CD4-positive, alpha-beta T cell treated with Interferon gamma for 1 hour (primary cell): ENCODE results near the gene SMURF1.
"Not testable (repeated sequence)": the region's sequence is repeated elsewhere in the genome, so short reads cannot be mapped to it uniquely, and the experiment has no call there.

Source experiments
- DNase-seq: peaks from one replicate; pipeline ENCODE4 v3.0.0-alpha.2; 2020

Gene SMURF1

GRCh38 chr7:99143853-99144672, at the start of gene SMURF1:
Gene SMURF1, minus strand, starts transcription at chr7:99144108. Its CDS starts 328 bp downstream, at chr7:99143780.
- DNase-seq: peak; percentile 70

GRCh38 chr7:99191869-99192596, 48.1 kb upstream of the SMURF1 start:
- no peak for DNase-seq

DNA sequence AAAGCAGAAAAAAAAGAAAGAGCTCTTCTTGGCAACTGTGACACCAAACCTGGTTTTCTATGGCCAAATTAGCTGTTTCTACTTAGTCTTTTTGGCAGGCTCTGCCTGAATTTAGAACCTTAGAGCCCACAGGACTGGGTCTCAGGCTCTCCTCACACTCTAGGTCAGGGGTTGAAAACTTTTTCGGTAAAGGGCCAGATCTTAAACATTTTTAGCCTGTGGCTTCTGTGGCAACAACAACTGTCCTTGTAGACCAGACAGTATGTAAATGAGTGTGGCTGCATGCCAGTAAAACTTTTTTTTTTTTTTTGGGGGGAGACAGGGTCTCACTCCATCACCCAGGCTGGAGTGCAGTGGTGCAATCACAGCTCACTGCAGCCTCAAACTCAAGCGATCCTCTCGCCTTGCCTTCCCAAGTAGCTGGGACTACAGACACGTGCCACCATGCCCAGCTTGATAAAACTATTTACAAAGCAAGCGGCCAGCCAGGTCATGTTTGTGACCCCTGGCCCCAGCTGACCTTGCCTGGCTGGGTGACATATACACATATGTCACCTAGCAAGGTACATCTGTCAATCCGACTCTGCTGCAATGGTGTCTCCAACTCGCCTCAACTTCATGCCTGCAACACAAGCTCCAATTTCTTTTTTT, 46.6 kb upstream of the SMURF1 start:
- DNase-seq: no peak

GRCh38 chr7:99189222-99189621, 45.3 kb upstream of the SMURF1 start:
- no peak for DNase-seq

DNA sequence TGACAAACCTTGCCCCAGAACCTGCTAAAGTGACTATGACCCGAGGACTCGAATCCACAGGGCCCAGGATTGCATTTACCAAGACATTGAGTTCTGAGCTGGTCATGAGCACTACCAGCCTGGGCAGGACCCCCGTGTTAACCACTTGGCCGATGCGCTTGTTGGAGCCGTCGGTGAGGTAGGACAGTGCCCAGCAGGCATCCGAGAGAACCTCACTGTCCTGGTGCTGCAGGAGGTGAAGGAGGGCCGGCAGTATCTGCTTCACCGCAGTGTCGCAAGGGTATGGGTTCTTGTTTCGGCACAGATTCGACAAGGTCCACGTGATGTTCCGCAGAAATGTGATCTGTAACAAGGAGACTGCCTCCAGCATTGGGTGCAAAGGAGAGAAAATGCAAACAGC, 44.3 kb upstream of the SMURF1 start:
- no peak for DNase-seq

DNA sequence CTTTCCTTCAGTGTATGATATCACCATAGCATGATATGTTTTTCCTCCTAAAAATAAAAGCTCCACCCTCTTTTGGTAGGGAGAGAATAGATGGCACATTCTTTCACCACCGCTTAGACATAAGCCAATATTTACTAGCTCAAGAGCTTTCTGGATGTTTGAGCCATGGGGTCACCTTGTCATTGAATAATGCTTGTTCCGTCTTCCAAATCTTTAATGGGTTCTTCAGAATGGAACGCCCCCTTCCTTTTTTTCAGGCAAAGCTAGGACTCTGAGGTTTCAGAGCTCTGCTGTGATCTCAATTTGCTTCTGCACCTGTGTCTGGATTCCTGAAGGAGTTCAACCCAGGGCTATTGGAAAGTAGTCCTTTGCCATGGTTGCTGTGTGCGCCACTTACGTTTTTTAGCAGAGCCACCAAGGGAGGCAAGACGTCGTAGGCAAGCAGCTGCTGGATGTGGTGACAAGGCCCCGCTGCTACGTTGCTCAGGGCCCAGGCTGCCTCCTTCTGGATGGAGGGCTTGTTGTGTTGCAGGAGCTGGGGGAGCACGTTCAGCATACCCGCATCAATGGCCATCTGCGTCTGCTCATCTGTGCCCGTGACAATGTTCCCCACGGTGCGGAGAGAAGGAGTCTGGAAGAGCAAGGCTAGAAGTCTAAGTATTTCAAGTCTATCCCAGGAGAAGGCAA, 40.8 kb upstream of the SMURF1 start:
- no peak for DNase-seq

- DNase-seq: no peak
These were observed 36.3 kb upstream of the SMURF1 start for GRCh38 chr7:99180067-99180650.

GRCh38 chr7:99177165-99177564, 33.3 kb upstream of the SMURF1 start:
- no peak for DNase-seq

- DNase-seq: no peak
These were observed 29.9 kb upstream of the SMURF1 start for GRCh38 chr7:99173787-99174186.

DNA sequence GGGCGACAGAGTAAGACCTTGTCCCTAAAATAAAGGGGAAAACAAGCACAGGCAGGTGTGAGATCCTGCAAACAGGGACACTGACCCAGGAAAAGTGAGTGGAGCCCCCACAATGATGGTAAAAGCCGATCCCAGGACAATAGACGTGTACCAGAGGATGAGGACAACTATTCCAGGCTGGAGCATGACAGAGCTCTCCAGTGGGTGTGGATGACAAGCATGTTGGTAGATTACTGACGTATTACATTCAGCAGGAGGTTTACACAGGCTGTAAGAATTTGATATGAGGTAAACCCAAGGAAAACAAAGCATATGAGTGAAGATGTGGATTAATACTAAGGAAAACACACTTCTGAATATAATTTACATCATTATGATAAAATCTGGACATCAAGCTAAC, 27.8 kb upstream of the SMURF1 start:
- DNase-seq: no peak

DNA sequence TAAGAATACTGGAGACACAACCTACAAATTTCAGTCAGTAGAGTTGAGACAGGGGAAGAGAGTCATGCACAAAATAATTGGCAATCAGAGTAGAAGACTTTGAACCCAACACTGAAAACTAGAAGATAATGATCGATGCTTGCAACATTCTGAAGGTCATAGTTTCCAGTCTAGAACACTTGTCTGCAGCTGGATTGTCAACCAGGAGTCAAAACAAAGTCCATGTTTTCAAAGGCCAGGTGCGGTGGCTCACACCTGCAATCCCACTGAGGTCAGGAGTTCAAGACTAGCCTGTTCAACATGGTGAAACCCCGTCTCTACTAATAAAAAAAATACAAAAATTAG, 26.8 kb upstream of the SMURF1 start:
- no peak for DNase-seq

DNA sequence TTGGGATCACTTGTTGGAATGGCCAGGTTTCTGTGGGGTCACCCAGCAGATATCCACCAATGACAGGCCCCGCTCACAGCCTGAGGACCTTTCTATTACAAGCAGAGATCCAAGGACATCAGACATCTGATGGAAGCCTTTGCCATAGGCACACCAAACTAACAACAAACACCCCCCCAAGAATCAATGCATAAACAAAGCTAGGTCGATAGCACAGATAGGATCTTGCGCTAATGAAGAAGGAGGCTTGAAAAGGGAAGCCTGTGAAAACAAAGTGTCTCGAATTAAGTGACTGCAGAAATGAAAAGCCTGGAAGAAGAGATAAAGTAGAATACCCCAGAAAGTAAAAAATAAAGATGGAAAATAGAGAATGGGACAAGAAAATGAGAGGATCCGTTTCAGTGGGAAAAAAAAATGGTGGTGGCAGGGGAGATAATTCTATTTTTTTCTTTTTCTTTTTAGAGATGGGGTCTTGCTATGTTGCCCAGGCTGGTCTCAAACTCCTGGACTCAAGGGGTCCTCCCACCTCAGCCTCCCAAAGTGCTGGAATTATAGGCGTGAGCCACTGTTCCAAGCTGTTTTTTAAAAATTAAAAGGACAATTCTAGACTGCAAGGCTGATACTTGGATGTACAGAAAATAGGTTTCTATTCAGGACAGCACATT, 26.3 kb upstream of the SMURF1 start:
- no peak for DNase-seq

DNA sequence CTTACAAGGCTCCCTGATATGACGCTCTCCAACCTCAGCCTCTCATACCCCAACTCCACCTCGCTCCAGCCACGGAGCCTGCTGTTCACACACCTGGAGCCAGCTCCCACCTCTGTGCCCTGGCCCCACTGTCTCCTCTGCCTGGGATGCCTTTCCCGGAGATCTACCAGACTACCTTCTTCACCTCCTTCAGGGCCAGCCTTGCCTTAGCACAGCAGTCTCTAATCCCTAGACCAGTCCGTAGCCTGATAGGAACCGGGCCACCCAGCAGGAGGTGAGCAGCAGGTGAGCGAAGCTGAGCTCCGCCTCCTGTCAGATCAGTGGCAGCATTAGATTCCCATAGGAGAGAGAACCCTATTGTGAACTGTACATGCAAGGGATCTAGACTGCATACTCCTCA, 23.2 kb upstream of the SMURF1 start:
- DNase-seq: no peak

DNA sequence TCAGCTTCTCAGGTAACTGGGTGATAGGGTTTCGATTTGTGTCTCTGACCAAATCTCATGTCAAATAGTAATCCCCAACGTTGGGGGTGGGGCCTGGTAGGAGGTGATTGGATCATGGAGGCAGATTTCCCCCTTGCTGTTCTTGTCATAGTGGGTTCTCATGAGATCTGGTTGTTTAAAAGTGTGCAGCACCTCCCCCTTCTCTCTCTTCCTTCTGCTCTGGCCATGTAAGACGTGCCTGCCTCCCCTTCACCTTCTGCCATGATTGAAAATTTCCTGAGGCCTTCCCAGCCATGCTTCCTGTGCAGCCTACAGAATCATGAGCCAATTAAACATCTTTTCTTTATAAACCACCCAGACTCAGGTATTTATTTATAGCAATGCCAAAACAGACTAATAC, 21.9 kb upstream of the SMURF1 start:
- no peak for DNase-seq

DNA sequence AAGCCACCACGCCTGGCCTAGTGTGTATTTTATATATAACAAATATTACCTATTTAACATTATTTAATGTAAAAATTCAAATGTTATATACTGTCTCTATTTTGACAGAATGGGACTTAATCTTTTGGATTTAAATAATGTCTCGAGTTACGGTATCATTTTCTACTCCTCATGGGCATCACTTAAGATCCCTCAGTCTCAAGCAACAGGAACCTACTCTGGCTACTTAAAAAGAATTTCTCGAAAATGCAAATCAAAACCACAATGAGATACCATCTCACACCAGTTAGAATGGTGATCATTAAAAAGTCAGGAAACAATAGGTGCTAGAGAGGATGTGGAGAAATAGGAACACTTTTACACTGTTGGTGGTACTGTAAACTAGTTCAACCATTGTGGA, 19.8 kb upstream of the SMURF1 start:
- DNase-seq: not testable (repeated sequence)

GRCh38 chr7:99156649-99157048, 12.7 kb upstream of the SMURF1 start:
- no peak for DNase-seq

DNA sequence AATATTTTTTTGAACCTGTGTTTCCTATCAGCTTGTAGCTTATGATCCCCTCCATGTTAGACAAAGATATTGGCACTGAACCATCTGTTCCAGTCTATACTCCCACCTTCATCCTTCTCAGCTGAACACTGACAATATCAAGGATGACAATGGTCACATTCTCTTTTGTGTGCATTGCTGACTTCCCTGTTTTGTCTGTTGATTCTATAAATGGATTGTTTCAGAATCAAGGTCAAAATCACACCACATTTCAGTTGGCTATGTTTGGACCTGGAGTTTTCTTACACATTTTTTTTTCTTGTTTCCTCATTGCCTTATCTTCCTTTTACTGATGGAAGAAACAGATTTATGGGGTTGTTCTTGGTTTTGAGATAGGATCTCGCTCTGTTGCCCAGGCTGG, 11.3 kb upstream of the SMURF1 start:
- no peak for DNase-seq

DNA sequence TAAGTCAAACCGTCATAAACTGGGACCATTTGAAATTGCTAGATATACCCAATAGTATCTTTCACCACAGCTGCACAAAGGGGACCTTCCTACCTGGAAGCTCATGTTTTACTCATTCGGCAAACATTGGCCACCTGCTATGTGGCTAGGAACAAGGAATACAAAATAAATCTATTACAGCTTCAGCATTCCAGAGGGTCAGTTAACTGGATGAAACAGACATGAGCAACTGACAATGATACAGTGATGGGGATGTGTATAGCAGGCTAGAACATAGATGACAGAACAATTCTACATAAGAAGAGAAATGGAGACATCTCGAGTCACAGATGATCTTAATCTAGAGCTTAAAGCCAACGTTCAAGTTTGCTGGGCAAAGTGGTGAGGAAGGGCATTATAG, 3.1 kb upstream of the SMURF1 start:
- no peak for DNase-seq

DNA sequence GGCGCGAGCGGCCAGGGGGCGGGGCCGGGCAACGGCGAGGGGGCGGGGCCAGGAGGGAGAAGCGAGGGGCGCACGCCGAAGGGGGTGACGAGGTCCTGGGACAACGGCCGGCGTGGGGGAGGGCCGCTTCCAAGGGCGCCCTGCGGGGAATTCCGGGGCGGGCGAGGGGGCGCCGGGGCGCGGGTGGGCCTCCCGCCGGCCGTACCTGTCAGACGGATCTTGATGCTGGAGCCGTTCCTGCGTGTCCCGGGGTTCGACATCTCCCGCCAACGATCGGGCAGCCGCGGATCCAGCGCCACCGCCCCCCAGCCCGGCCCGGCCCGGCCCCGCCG, 421 bp downstream of the SMURF1 start:
- no peak for DNase-seq

GRCh38 chr7:99142727-99143520, 984 bp downstream of the SMURF1 start:
- peak; percentile 89 for DNase-seq

- DNase-seq: peak; percentile 51
These were observed 1.8 kb downstream of the SMURF1 start for GRCh38 chr7:99141841-99142726.
